Inflammatory macrophage treated with lipopolysaccharide for 1 hour (primary cell): ENCODE measurements around the gene SBNO2.
A peak's percentile ranks its signal among the peaks of the same experiment; 100 is the strongest.

Source experiments
- DNase-seq, 2 donors: peaks; one replicate each; pipeline ENCODE4 v3.0.0-alpha.2; 2020 to 2022

The SBNO2 gene

GRCh38 chr19:1153891-1154730 is 20.0 kb downstream of the SBNO2 start:
- no peak for DNase-seq

GRCh38 chr19:1151917-1152587 is 22.0 kb downstream of the SBNO2 start:
- DNase-seq: no peak

GRCh38 chr19:1151037-1151724 is 22.9 kb downstream of the SBNO2 start:
- DNase-seq: peak in 1 of 2 donors; percentile 31

- DNase-seq: no peak
Observed at GRCh38 chr19:1150333-1151036, 23.6 kb downstream of the SBNO2 start.

- DNase-seq: no peak
Observed at GRCh38 chr19:1149259-1150045, 24.6 kb downstream of the SBNO2 start.

GRCh38 chr19:1147934-1148549 is 26.0 kb downstream of the SBNO2 start:
- no peak for DNase-seq

- no peak for DNase-seq
Observed at GRCh38 chr19:1146858-1147780, 26.9 kb downstream of the SBNO2 start.

GRCh38 chr19:1146412-1146699 is 27.7 kb downstream of the SBNO2 start:
- DNase-seq: no peak

GRCh38 chr19:1145635-1146411 is 28.2 kb downstream of the SBNO2 start:
- no peak for DNase-seq

- no peak for DNase-seq
Observed at GRCh38 chr19:1144741-1145140, 29.3 kb downstream of the SBNO2 start.

- DNase-seq: no peak
Observed at GRCh38 chr19:1143828-1144399, 30.2 kb downstream of the SBNO2 start.

- no peak for DNase-seq
Observed at GRCh38 chr19:1141944-1142343, 32.1 kb downstream of the SBNO2 start.

- no peak for DNase-seq
Observed at GRCh38 chr19:1140272-1141027, 33.6 kb downstream of the SBNO2 start.

- no peak for DNase-seq
Observed at GRCh38 chr19:1139126-1139525, 34.9 kb downstream of the SBNO2 start.

GRCh38 chr19:1138121-1138520 is 35.9 kb downstream of the SBNO2 start:
- no peak for DNase-seq

- no peak for DNase-seq
Observed at GRCh38 chr19:1136621-1137317, 37.3 kb downstream of the SBNO2 start.

GRCh38 chr19:1136201-1136600 is 37.9 kb downstream of the SBNO2 start:
- DNase-seq: no peak

- no peak for DNase-seq
Observed at GRCh38 chr19:1135454-1135853, 38.6 kb downstream of the SBNO2 start.
